Activated naive CD4-positive, alpha-beta T cell treated with anti-CD3 and anti-CD28 coated beads, Interleukin-2, amount 10 ng/mL, durations not matched to agents 5 hours and 36 hours (primary cell): Measurements from ENCODE around the gene KRT6B. TPM values are rescaled to one million over a fixed set of nuclear protein-coding genes. Genes with fewer than 3 reads are reported as not detected.

Source experiments
- total RNA-seq, 2 experiments: library from RNA; stranded (reverse); gene quantifications; one replicate each; pipeline ENCODE4 v1.2.3, GENCODE V29; 2021

KRT6B gene
- not detected for total RNA-seq

GRCh38 chr12:52452101-52452500 lies at the start of gene KRT6B:
Gene KRT6B, minus strand, starts transcription at chr12:52452146. Its CDS starts 68 bp downstream, at chr12:52452078.

GRCh38 chr12:52493172-52493571 lies 41.2 kb upstream of the KRT6B start, which contains the start of gene KRT6A:
Gene KRT6A, minus strand, starts transcription at chr12:52493257. Its CDS starts 69 bp downstream, at chr12:52493188.

GRCh38 chr12:52473768-52474167 lies 21.8 kb upstream of the KRT6B start, which contains the start of gene KRT6C:
Gene KRT6C, minus strand, starts transcription at chr12:52473805. Its CDS starts 68 bp downstream, at chr12:52473737.

GRCh38 chr12:52434081-52434733 lies 17.7 kb downstream of the KRT6B start, which contains the start of gene KRT75:
Gene KRT75, minus strand, starts transcription at chr12:52434371. Its CDS starts 67 bp downstream, at chr12:52434304.

GRCh38 chr12:52405922-52406385 lies 46.0 kb downstream of the KRT6B start, which contains the start of gene KRT82:
Gene KRT82, minus strand, starts transcription at chr12:52406335. Its CDS starts 58 bp downstream, at chr12:52406277.

Other genes starting within 250 kb of the KRT6B start
- gene KRT7, start 218.9 kb downstream of the KRT6B start, total RNA-seq: 1 to 10 TPM; 4.6 to 6.3 TPM
- under 1 TPM in 1 of 2 experiments, not detected in 1; 0.18 TPM for gene KRT86, start 177.5 kb downstream of the KRT6B start, total RNA-seq
- gene KRT81, start 160.6 kb downstream of the KRT6B start, total RNA-seq: not detected
- gene KRT83, start 130.7 kb downstream of the KRT6B start, total RNA-seq: not detected
- gene KRT85, start 84.7 kb downstream of the KRT6B start, total RNA-seq: not detected
- not detected for gene KRT84, start 66.5 kb downstream of the KRT6B start, total RNA-seq
- not detected for gene KRT82, start 45.8 kb downstream of the KRT6B start, total RNA-seq
- not detected for gene KRT75, start 17.8 kb downstream of the KRT6B start, total RNA-seq
- not detected for gene KRT6C, start 21.7 kb upstream of the KRT6B start, total RNA-seq
- gene KRT6A, start 41.1 kb upstream of the KRT6B start, total RNA-seq: not detected
- gene KRT5, start 68.2 kb upstream of the KRT6B start, total RNA-seq: not detected
- gene KRT71, start 101.0 kb upstream of the KRT6B start, total RNA-seq: not detected
- not detected for gene KRT74, start 121.7 kb upstream of the KRT6B start, total RNA-seq
- gene KRT72, start 149.3 kb upstream of the KRT6B start, total RNA-seq: 1 to 10 TPM; 5.4 to 5.6 TPM
- gene KRT73, start 166.4 kb upstream of the KRT6B start, total RNA-seq: 1 to 10 TPM; 3.7 to 4.5 TPM
- gene KRT2, start 200.1 kb upstream of the KRT6B start, total RNA-seq: under 1 TPM in 1 of 2 experiments, not detected in 1; 0.24 TPM
- not detected for gene KRT1, start 228.3 kb upstream of the KRT6B start, total RNA-seq